Adrenal gland (tissue), 5 donors: Measurements from ENCODE around the gene FBXL12.

Experiments used
- POLR2A ChIP-seq, 2 donors: fragments of 450-650 bp; IDR thresholded peaks; one replicate each; pipeline ENCODE4 v1.6.1; 2017; ENCODE audit warnings: antibody characterized with exemption in 2 of 2, mild to moderate bottlenecking in 2 of 2, moderate library complexity in 1 of 2
- TF ChIP-seq, protein P1 (sequence below), 6 experiments: fragments of 450-650 bp in 4 of 6; fragments of 200-600 bp in 2 of 6; sonication (generic) in 1 of 6; IDR thresholded peaks; 1 replicate in 5 of 6; 2 replicates in 1 of 6; pipeline versions ENCODE4 v1.5.1 to v1.8.0; 2016 to 2021; ENCODE audit warnings: antibody characterized with exemption in 6 of 6, mild to moderate bottlenecking in 2 of 6, moderate library complexity in 1 of 6
- donor health status: DM: no; HTN: no; CAD: no.

DNA sequence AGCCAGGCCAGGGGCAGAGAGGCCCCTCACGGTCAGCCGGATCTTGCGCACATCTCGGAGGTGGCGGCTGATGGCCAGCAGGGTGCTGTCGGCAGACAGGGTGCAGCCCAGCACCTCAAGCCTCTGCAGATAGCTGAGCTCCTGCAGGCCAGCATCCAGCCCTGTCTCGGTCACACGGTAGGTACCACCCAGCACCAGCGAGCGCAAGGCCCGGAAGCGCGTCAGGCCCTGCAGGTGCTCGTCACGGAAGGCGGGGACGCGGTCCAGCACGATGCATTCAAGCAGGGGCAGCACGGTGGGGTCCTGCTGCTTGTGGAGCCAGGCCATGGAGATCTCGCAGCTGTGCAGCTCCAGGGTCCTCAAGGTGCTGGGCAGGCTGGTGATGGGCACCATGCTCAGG is 7.7 kb downstream of the FBXL12 start:
- TF ChIP-seq, protein P1, sequence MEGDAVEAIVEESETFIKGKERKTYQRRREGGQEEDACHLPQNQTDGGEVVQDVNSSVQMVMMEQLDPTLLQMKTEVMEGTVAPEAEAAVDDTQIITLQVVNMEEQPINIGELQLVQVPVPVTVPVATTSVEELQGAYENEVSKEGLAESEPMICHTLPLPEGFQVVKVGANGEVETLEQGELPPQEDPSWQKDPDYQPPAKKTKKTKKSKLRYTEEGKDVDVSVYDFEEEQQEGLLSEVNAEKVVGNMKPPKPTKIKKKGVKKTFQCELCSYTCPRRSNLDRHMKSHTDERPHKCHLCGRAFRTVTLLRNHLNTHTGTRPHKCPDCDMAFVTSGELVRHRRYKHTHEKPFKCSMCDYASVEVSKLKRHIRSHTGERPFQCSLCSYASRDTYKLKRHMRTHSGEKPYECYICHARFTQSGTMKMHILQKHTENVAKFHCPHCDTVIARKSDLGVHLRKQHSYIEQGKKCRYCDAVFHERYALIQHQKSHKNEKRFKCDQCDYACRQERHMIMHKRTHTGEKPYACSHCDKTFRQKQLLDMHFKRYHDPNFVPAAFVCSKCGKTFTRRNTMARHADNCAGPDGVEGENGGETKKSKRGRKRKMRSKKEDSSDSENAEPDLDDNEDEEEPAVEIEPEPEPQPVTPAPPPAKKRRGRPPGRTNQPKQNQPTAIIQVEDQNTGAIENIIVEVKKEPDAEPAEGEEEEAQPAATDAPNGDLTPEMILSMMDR (IDR thresholded peaks at IDR 0.05): no peak
- no peak for TF ChIP-seq POLR2A (IDR thresholded peaks at IDR 0.05)
